Tibial nerve (tissue), 4 donors: ENCODE results near the gene IL16. TPM values are rescaled to one million over a fixed set of nuclear protein-coding genes. Genes with fewer than 3 reads are reported as not detected.

Experiments used
- DNase-seq, 2 donors: peaks; one replicate each; pipeline ENCODE4 v3.0.0-alpha.2; 2019; ENCODE audit warnings: low spot score in 2 of 2
- H3K27ac ChIP-seq, 4 donors: fragments of 200-600 bp; sonication (generic) in 3 of 4; one replicate each; pipeline ENCODE4 v1.5.1; 2017 to 2019; ENCODE audit warnings: mild to moderate bottlenecking in 1 of 4
- H3K27me3 ChIP-seq, 2 donors: fragments of 200-600 bp; sonication (generic) in 1 of 2; one replicate each; pipeline versions ENCODE4 v1.5.1 to v1.6.0; 2017 to 2019
- H3K36me3 ChIP-seq, 3 donors: fragments of 200-600 bp; sonication (generic); one replicate each; pipeline ENCODE4 v1.5.1; 2018 to 2019
- H3K4me1 ChIP-seq, 4 donors: fragments of 200-600 bp; sonication (generic) in 3 of 4; one replicate each; pipeline ENCODE4 v1.5.1; 2017 to 2019
- H3K4me3 ChIP-seq, 4 donors: fragments of 200-600 bp; sonication (generic) in 3 of 4; one replicate each; pipeline ENCODE4 v1.5.1; 2017 to 2019; ENCODE audit warnings: mild to moderate bottlenecking in 1 of 4, moderate library complexity in 1 of 4
- H3K9me3 ChIP-seq, 4 donors: fragments of 200-600 bp; sonication (generic) in 3 of 4; one replicate each; pipeline ENCODE4 v1.5.1; 2017 to 2019
- CTCF ChIP-seq, 5 experiments: fragments of 200-600 bp in 3 of 5; fragments of 450-650 bp in 2 of 5; sonication (generic) in 3 of 5; IDR thresholded peaks; one replicate each; pipeline ENCODE4 v1.5.1; 2016 to 2019; ENCODE audit warnings: antibody characterized with exemption in 5 of 5, mild to moderate bottlenecking in 3 of 5, moderate library complexity in 2 of 5
- EP300 ChIP-seq, 2 donors: sonication (generic); formaldehyde crosslinking; IDR thresholded peaks; one replicate each; pipeline ENCODE4 v1.6.1; 2017; ENCODE audit warnings: antibody characterized with exemption in 2 of 2, mild to moderate bottlenecking in 1 of 2
- POLR2A ChIP-seq, 2 donors: fragments of 450-650 bp; IDR thresholded peaks; one replicate each; pipeline ENCODE4 v1.6.1; 2017; ENCODE audit warnings: antibody characterized with exemption in 2 of 2, mild to moderate bottlenecking in 2 of 2, moderate library complexity in 2 of 2
- WGBS, 2 donors: methylation state at CpG; one replicate each; pipeline ENCODE4 v1.1.5; 2018; 5-methylcytosine and 5-hydroxymethylcytosine counted together
- total RNA-seq, 4 donors: library from RNA; depleted of rRNA; stranded (reverse); fragments of >200 nt; gene quantifications; one replicate each; pipeline ENCODE4 v1.1.0, GENCODE V29; 2016

Gene IL16
- total RNA-seq, 4 donors from 2014 or later, result 69.3 to 80.2 (median 75.1) TPM

DNA sequence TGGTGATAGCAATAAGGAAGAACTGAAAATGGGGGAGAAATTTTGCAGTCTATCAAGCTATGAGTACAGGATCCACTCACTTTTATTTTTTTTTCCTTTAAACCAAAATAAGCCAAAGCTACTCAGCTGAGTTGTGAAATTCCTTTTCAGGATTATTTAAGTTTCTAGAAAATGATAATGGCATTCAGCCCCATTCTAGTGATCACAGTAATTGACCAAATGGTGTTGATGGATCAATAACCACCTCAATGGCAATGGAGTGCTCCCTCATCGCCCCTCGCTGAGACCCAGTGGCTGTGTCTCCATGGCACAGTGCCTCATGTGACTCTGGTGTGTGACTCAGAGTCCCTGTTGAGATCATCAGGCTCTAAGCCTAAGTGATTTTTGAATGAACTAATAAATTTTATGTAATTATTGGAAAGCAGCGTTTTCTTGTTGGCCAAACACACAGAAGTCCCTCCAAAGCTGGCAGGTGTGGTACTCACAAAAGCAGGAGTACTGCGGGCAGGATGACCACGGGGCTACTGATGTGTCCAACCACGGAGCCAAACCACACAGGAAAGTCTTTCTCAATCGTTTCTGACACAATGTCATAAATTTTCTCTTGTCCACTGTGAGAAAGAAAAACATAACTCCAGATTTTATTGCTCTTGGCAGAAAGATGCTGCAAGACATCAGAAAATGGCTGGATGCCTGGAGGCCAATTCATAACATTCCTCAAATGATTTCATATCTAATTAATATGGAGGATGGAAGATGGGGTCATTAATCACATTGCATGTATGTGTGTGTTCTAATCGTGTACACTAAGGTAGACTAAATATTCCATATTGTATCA lies 141.7 kb downstream of the IL16 start:
- TF ChIP-seq CTCF (IDR thresholded peaks at IDR 0.05) (no peak), EP300 (IDR thresholded peaks at IDR 0.05) (peak; percentile 16 to 87)
- DNase-seq, result peak; percentile 36 to 64
- 17 to 21% methylated on average over 8 of the region's 8 CpGs for WGBS, 2 donors
- Histone ChIP-seq H3K27ac (peak overlapping the region; percentile 9 to 69 (median 24)), H3K4me3 (no peak overlapping the region), H3K9me3 (no peaks in the 10 kb centered on the region), H3K36me3 (no peaks in the 10 kb centered on the region), H3K27me3 (no peaks in the 10 kb centered on the region), H3K4me1 (peaks cover 0 to 23% (median 12%) of the 10 kb centered on the region in 4 donors)

GRCh38 chr15:81339321-81339720 lies 142.6 kb downstream of the IL16 start:
- Histone ChIP-seq H3K27me3 (no peaks in the 10 kb centered on the region), H3K4me3 (no peak overlapping the region), H3K36me3 (no peaks in the 10 kb centered on the region), H3K27ac (no peak overlapping the region), H3K9me3 (no peaks in the 10 kb centered on the region), H3K4me1 (peaks cover 0 to 23% (median 12%) of the 10 kb centered on the region in 4 donors)
- no peak for DNase-seq
- TF ChIP-seq EP300 (IDR thresholded peaks at IDR 0.05) (no peak), POLR2A (IDR thresholded peaks at IDR 0.05) (no peak), CTCF (IDR thresholded peaks at IDR 0.05) (no peak)
- WGBS, 2 donors, result 76 to 86% methylated on average over 5 of the region's 5 CpGs

DNA sequence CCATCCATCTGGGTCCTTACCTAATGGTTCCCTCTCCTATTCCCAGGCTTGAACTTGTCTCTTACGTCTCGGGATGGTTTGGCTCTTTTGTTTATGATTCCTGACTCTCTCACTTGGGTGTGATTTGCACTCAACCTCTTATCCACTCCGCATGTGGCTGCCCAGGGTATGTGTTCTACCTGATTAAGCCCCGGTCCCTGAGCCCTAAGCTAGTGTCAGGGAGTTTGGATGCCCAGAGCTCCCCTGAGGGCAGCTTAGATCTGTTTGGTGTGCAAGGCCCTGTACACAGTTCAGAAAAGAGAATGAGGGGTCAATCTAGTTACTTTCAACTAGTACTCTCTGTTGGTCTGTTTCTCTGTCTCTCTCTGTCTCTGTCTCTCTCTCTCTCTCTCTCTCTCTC lies 143.2 kb downstream of the IL16 start:
- H3K36me3 ChIP-seq, result no peaks in the 10 kb centered on the region
- no peak overlapping the region for H3K4me3 ChIP-seq
- WGBS, 2 donors, result 69 to 87% methylated on average over 4 of the region's 4 CpGs
- H3K9me3 ChIP-seq, result no peaks in the 10 kb centered on the region
- H3K4me1 ChIP-seq, result peaks cover 0 to 23% (median 12%) of the 10 kb centered on the region in 4 donors
- TF ChIP-seq POLR2A (IDR thresholded peaks at IDR 0.05), result no peak
- TF ChIP-seq CTCF (IDR thresholded peaks at IDR 0.05), result no peak
- TF ChIP-seq EP300 (IDR thresholded peaks at IDR 0.05), result no peak
- H3K27ac ChIP-seq, result no peak overlapping the region
- no peak for DNase-seq
- H3K27me3 ChIP-seq, result no peaks in the 10 kb centered on the region

- Histone ChIP-seq H3K27ac (no peak overlapping the region), H3K9me3 (no peaks in the 10 kb centered on the region), H3K4me3 (no peak overlapping the region), H3K36me3 (no peaks in the 10 kb centered on the region), H3K27me3 (no peaks in the 10 kb centered on the region), H3K4me1 (peaks cover 0 to 23% (median 12%) of the 10 kb centered on the region in 4 donors)
- no peak for DNase-seq
- 92 to 93% methylated on average over 4 of the region's 4 CpGs for WGBS, 2 donors
- TF ChIP-seq POLR2A (IDR thresholded peaks at IDR 0.05) (no peak), CTCF (IDR thresholded peaks at IDR 0.05) (no peak)
Observed at GRCh38 chr15:81341351-81341750, 144.7 kb downstream of the IL16 start.

GRCh38 chr15:81343371-81343770 lies 146.7 kb downstream of the IL16 start:
- no peak for DNase-seq
- H3K27me3 ChIP-seq, result no peaks in the 10 kb centered on the region
- no peaks in the 10 kb centered on the region for H3K9me3 ChIP-seq
- no peak overlapping the region for H3K27ac ChIP-seq
- WGBS, 2 donors, result 91 to 92% methylated on average over 4 of the region's 4 CpGs
- TF ChIP-seq POLR2A (IDR thresholded peaks at IDR 0.05) (no peak), EP300 (IDR thresholded peaks at IDR 0.05) (no peak), CTCF (IDR thresholded peaks at IDR 0.05) (no peak)
- peaks cover 0 to 9% (median 3%) of the 10 kb centered on the region in 4 donors for H3K4me1 ChIP-seq
- no peaks in the 10 kb centered on the region for H3K36me3 ChIP-seq
- H3K4me3 ChIP-seq, result no peak overlapping the region
